Measurements from ENCODE around the gene TBK1.
"Not testable (repeated sequence)": the region's sequence is repeated elsewhere in the genome, so short reads cannot be mapped to it uniquely, and the experiment has no call there.

The TBK1 gene

GRCh38 chr12:64531665-64532334 lies 79.9 kb downstream of the TBK1 start:
- TF ChIP-seq PATZ1 (CRISPR knock-in tag; IDR thresholded peaks at IDR 0.05; ENCODE audit: borderline replicate concordance), result no peak
- TF ChIP-seq TCF4 (CRISPR knock-in tag; IDR thresholded peaks at IDR 0.05; ENCODE audit: borderline replicate concordance), result no peak
- no peak for TF ChIP-seq CREB5 (CRISPR knock-in tag; IDR thresholded peaks at IDR 0.05; ENCODE audit: low read depth)
- no peak for ATAC-seq

GRCh38 chr12:64532734-64533351 lies 80.9 kb downstream of the TBK1 start:
- TF ChIP-seq TCF4 (CRISPR knock-in tag; IDR thresholded peaks at IDR 0.05; ENCODE audit: borderline replicate concordance) (no peak), PATZ1 (CRISPR knock-in tag; IDR thresholded peaks at IDR 0.05; ENCODE audit: borderline replicate concordance) (no peak), ZC3H10 (CRISPR knock-in tag; IDR thresholded peaks at IDR 0.05) (no peak), CSRNP3 (CRISPR knock-in tag; IDR thresholded peaks at IDR 0.05) (no peak), TSHZ2 (CRISPR knock-in tag; IDR thresholded peaks at IDR 0.05) (no peak), BACH2 (CRISPR knock-in tag; IDR thresholded peaks at IDR 0.05; ENCODE audit: borderline replicate concordance) (no peak), POU6F1 (CRISPR knock-in tag; IDR thresholded peaks at IDR 0.05; ENCODE audit: borderline replicate concordance, low read depth) (no peak)
- no peak for ATAC-seq

GRCh38 chr12:64534672-64535199 lies 82.8 kb downstream of the TBK1 start:
- ATAC-seq, result no peak
- TF ChIP-seq ZFP30 (CRISPR knock-in tag; IDR thresholded peaks at IDR 0.05) (no peak), ZNF70 (CRISPR knock-in tag; IDR thresholded peaks at IDR 0.05) (no peak)

- TF ChIP-seq TOX (CRISPR knock-in tag; IDR thresholded peaks at IDR 0.05; ENCODE audit: borderline replicate concordance), result no peak
- no peak for ATAC-seq
These were observed 86.2 kb downstream of the TBK1 start for GRCh38 chr12:64538121-64538520.

- not testable (repeated sequence) for ATAC-seq
These were observed 90.6 kb downstream of the TBK1 start for GRCh38 chr12:64542409-64543047.
